Neural progenitor cell (in vitro differentiated cells): Measurements from ENCODE around the gene SAV1.

Experiments
- CTCF ChIP-seq: fragments of 200-600 bp; sonication (generic); IDR thresholded peaks from 2 replicates; pipeline ENCODE4 v1.5.1; 2017; ENCODE audit warnings: antibody characterized with exemption, mild to moderate bottlenecking
- EZH2 ChIP-seq: fragments of 200-600 bp; sonication (generic); IDR thresholded peaks from 2 replicates; pipeline ENCODE4 v1.6.1; 2017; ENCODE audit warnings: antibody characterized with exemption, mild to moderate bottlenecking, moderate library complexity

GRCh38 chr14:50615552-50615951 is 52.6 kb downstream of the SAV1 start:
- TF ChIP-seq EZH2 (no peak), CTCF (no peak)
